ENCODE measurements around the gene NR5A2.

- TF ChIP-seq CTCF (IDR thresholded peaks at IDR 0.05) (no peak), EP300 (IDR thresholded peaks at IDR 0.05) (no peak)
Measured at GRCh38 chr1:199995096-199995685, 32.3 kb upstream of the NR5A2 start.
